ENCODE results near the gene PABPC1L.

PABPC1L gene

GRCh38 chr20:44942264-44942973, 32.6 kb downstream of the PABPC1L start:
- TF ChIP-seq YY1 (IDR thresholded peaks at IDR 0.05; ENCODE audit: low read depth): no peak
- no peak for TF ChIP-seq TAF1 (IDR thresholded peaks at IDR 0.05; ENCODE audit: low read depth)
- no peak for TF ChIP-seq TCF12 (IDR thresholded peaks at IDR 0.05; ENCODE audit: low read depth)
- TF ChIP-seq FOXM1 (IDR thresholded peaks at IDR 0.05; ENCODE audit: borderline replicate concordance, low read depth): no peak
- TF ChIP-seq MAX (IDR thresholded peaks at IDR 0.05): no peak
- TF ChIP-seq ZBTB7A (IDR thresholded peaks at IDR 0.05; ENCODE audit: low read depth): no peak
- no peak for TF ChIP-seq EP300 (IDR thresholded peaks at IDR 0.05; ENCODE audit: borderline replicate concordance)
- no peak for TF ChIP-seq RAD21 (IDR thresholded peaks at IDR 0.05; ENCODE audit: low read depth)
- no peak for TF ChIP-seq USF1 (IDR thresholded peaks at IDR 0.05)
- no peak for TF ChIP-seq TEAD4 (IDR thresholded peaks at IDR 0.05)

GRCh38 chr20:44943828-44944227, 34.0 kb downstream of the PABPC1L start:
- TF ChIP-seq EGR1 (IDR thresholded peaks at IDR 0.05) (no peak), MAX (IDR thresholded peaks at IDR 0.05) (no peak), USF1 (IDR thresholded peaks at IDR 0.05) (no peak)

GRCh38 chr20:44945261-44945660, 35.4 kb downstream of the PABPC1L start:
- TF ChIP-seq NFIC (IDR thresholded peaks at IDR 0.05) (no peak), RAD21 (IDR thresholded peaks at IDR 0.05; ENCODE audit: low read depth) (no peak), EGR1 (IDR thresholded peaks at IDR 0.05) (no peak), MAX (IDR thresholded peaks at IDR 0.05) (no peak), FOXM1 (IDR thresholded peaks at IDR 0.05; ENCODE audit: borderline replicate concordance, low read depth) (no peak), EP300 (IDR thresholded peaks at IDR 0.05; ENCODE audit: borderline replicate concordance) (no peak), TCF12 (IDR thresholded peaks at IDR 0.05; ENCODE audit: low read depth) (no peak), TEAD4 (IDR thresholded peaks at IDR 0.05) (no peak)

- TF ChIP-seq NFIC (IDR thresholded peaks at IDR 0.05) (no peak), CREB1 (IDR thresholded peaks at IDR 0.05; ENCODE audit: low read depth) (no peak), EGR1 (IDR thresholded peaks at IDR 0.05) (no peak), ZBTB7A (IDR thresholded peaks at IDR 0.05; ENCODE audit: low read depth) (no peak), USF1 (IDR thresholded peaks at IDR 0.05) (no peak), REST (IDR thresholded peaks at IDR 0.05; ENCODE audit: low read depth) (no peak), RAD21 (IDR thresholded peaks at IDR 0.05; ENCODE audit: low read depth) (no peak), YY1 (IDR thresholded peaks at IDR 0.05; ENCODE audit: low read depth) (no peak), FOXM1 (IDR thresholded peaks at IDR 0.05; ENCODE audit: borderline replicate concordance, low read depth) (no peak), TAF1 (IDR thresholded peaks at IDR 0.05; ENCODE audit: low read depth) (no peak), MAX (IDR thresholded peaks at IDR 0.05) (no peak), TEAD4 (IDR thresholded peaks at IDR 0.05) (no peak), CEBPB (IDR thresholded peaks at IDR 0.05) (no peak), TCF12 (IDR thresholded peaks at IDR 0.05; ENCODE audit: low read depth) (no peak), EP300 (IDR thresholded peaks at IDR 0.05; ENCODE audit: borderline replicate concordance) (no peak)
Measured at GRCh38 chr20:44946271-44946852, 36.5 kb downstream of the PABPC1L start.

- no peak for TF ChIP-seq NFIC (IDR thresholded peaks at IDR 0.05)
Measured at GRCh38 chr20:44948107-44948506, 38.2 kb downstream of the PABPC1L start.

GRCh38 chr20:44948513-44948912, 38.7 kb downstream of the PABPC1L start:
- TF ChIP-seq EGR1 (IDR thresholded peaks at IDR 0.05) (no peak), RAD21 (IDR thresholded peaks at IDR 0.05; ENCODE audit: low read depth) (no peak), FOXM1 (IDR thresholded peaks at IDR 0.05; ENCODE audit: borderline replicate concordance, low read depth) (no peak), TCF12 (IDR thresholded peaks at IDR 0.05; ENCODE audit: low read depth) (no peak), YY1 (IDR thresholded peaks at IDR 0.05; ENCODE audit: low read depth) (no peak), REST (IDR thresholded peaks at IDR 0.05; ENCODE audit: low read depth) (no peak), EP300 (IDR thresholded peaks at IDR 0.05; ENCODE audit: borderline replicate concordance) (no peak), TEAD4 (IDR thresholded peaks at IDR 0.05) (no peak), CEBPB (IDR thresholded peaks at IDR 0.05) (no peak)

All from Ishikawa (cell line).